HG03066 (cell line): ENCODE measurements around the gene LST1.

Source experiments
- ATAC-seq: cut with Tn5 transposase; IDR thresholded peaks from one replicate; pipeline ENCODE4 v1.9.1; 2021; ENCODE audit warnings: low read depth; ENCODE audit not compliant: unreplicated experiment

The LST1 gene

DNA sequence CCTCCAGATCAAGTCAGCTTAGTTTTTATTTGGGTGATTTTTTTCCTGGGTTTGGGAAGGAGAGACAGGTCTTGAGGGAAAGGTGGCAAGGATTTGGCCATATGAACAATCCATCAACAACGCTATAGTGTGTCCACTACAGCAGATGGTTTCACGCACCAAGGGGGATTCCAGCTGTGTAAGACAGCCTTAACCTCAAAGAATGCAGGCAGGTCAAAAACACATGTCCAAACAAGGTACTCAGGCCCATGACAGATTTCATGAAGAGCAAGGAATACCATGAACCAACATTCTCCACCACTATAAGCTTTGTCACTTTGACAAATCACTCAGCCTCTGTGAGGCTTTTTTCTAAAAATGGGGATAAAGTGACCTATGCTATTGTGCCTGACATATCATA, 30.9 kb downstream of the LST1 start:
- no peak for ATAC-seq

DNA sequence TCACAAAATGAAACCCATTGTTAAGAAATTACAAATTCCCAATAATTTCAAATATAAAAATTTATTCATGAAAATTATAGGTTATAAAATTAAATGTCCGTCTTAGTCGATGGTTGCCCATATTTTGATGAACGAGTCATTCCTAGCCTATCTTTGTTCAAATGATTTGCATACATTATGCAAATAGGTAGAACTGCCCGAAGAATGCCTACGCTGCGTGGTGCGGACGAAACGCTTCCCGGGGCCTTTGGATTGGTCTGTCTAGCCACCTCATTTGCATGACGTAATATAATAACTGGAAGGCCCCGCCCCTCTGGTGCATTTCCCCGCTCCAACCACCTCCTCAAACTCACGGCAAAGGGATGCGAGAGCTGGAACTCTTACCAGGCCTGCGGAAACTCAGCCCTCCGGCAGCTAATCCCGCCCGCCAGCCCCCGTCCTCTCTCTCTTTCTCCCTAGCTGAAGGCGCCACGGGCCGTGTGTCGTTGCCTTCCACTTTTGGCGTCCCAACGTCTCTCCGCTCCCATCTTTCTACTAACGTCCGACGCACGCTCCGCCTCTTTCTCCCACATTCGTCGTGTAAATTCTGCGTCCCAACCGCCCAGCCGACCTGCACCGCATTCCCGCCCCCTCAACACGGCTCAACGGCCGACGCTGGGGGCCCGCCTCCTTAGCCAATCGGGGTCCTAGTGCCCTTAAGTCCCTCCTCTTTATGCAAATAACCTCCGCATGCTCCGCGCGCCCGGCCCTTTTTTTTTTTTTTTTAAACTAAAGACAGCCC, 33.9 kb downstream of the LST1 start:
- ATAC-seq: peak; percentile 83

DNA sequence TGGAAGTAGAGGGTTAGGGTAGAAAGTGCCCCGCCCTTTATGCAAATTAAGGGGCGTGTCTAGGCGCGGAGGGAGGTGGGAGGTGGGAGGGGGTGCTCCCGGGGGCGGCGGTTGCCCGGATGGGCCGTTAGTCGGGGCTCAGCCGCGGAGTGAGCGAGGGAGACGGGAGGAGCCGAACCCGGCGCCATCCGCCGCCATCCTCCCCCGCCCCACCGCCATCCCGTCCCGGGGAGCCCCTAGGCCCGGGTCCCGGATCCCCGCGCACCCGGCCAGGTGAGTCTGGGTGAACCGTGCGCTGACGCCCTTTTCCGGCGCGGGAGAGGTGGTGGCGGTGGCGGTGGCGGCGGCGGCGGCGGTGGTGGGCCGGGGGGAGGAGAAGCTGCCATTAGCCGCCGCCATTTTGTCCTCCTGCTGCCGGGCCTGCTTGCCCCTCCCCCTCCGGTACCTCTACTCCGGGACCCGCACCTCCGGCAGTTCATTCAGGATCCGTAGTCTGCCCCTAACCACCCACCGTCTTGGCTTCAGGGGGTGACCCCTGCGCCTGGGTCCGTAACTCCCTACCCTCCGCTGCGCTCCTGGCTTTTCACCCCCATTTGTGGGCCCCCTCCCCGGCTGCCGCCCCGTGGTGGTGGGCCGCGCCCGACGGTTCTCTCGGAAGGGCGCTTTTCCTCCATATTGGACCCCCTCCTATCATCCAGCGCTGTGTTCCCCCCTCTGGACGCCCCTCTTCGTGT, 34.7 kb downstream of the LST1 start, which contains the start of gene PRRC2A:
Gene PRRC2A (plus strand): TSS at position 130 of the 734 bp plus-strand sequence. CDS start 2,075 bp downstream, outside the sequence.
- ATAC-seq: peak; percentile 34

DNA sequence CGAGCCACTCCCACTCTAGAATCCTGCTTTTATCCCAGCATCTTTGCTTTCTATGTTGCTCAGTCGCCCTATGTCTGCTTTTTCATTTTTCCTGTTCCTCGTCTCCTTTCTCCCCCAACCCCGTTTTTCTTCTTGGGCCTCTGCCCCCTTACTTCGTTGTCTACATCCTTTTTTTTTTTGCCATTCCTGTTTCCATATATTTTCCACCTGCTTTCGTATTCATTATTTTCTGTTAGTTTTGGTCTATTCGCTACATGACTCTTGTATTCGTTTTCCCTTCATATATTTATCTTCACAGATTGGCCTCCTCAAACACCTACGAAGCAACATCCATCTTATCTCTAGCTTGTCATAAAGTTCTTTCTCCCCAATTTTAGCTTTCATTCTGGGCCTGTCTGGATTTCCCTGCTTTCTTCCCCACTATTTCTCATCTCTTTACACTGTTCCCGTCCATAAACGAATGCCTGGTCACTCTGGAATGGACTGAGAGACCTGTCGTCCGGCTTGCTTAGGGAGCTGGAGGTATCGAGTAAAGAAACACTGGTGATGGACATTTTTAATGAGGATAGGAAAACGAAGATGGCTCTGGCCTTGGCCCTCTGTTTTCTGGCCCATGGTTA, 35.4 kb downstream of the LST1 start:
- no peak for ATAC-seq

DNA sequence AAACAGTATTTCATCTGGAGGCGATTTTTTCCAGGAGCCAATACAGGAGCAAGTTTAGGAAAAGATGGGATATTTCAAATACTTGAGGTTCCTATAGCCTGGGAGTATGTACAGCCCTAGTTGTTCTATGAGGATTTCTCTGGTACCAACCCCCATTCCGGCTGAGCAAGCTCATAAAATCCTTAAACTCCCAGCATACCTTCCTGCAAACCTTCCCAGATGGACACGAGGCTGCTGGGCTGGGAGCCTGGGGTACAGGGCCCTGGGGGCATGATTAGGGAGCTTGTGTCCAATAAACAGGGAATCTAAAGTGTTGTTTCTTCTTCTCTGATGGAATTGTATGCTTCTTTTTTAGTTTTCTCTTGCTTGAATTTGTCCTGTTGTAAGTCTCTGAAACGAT, 35.9 kb downstream of the LST1 start:
- ATAC-seq: no peak

DNA sequence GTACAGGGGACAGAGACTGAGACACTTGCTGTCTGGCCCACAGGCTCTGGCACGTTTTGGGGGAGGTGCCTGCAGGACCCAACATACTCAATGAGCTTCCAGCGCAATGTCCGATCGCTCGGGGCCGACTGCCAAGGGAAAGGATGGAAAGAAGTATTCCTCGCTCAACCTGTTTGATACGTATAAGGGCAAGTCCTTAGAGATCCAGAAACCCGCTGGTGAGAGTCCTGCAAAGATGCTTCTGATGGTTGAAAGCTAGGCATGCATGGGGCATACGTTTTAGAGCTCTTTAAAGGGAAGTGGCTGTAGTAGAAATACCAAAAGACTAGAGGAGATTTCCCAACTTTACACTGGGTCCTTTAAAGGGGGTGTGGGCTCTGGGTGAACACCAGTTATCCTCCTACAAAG, 36.6 kb downstream of the LST1 start:
- ATAC-seq: no peak

DNA sequence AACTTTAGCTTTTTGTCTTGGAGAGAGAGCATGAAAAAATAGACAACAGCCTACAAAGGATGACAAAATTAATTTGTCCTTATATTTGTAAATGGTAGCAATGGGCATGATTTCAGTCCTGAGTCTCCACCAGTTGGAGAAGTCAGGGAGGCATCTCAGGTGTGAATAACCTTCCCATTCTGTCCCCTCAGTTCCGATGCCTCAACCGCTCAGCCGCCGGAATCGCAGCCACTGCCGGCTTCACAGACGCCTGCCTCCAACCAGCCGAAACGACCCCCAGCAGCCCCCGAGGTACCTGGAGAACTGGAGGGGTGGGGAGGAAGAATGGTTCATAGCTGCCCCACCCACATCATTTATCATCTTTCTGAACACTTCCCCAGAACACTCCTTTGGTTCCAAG, 38.0 kb downstream of the LST1 start:
- no peak for ATAC-seq

DNA sequence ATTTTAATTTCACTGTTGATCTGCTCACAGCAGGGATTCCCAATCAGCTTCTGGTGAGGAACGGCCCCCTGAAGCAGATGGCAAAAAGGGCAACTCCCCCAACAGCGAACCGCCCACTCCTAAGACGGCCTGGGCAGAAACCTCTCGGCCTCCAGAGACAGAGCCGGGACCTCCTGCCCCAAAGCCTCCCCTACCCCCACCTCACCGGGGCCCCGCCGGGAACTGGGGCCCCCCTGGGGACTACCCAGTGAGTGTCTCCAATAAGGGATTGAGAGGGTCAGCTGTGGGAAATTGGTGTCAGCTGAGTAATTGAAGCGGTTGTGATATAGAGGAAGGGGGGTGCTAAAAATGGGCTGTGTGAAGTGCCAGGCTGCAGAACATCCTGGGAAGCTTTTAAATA, 40.9 kb downstream of the LST1 start:
- no peak for ATAC-seq

DNA sequence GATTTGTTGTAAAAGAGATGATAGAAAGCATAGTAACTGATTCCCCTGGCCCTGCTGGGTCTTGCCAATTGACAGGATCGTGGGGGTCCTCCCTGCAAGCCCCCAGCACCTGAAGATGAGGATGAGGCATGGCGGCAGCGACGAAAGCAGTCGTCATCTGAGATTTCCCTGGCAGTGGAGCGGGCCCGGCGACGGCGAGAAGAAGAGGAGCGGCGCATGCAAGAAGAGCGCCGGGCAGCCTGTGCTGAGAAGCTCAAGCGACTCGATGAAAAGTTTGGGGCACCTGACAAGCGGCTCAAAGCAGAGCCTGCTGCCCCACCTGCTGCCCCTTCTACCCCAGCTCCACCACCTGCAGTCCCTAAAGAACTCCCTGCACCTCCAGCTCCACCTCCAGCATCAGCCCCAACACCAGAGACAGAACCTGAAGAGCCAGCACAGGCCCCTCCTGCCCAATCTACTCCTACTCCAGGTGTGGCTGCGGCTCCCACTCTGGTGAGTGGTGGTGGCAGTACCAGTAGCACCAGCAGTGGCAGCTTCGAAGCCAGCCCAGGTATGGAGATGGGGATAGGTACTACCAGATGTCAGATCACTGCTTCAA, 41.7 kb downstream of the LST1 start:
- no peak for ATAC-seq

DNA sequence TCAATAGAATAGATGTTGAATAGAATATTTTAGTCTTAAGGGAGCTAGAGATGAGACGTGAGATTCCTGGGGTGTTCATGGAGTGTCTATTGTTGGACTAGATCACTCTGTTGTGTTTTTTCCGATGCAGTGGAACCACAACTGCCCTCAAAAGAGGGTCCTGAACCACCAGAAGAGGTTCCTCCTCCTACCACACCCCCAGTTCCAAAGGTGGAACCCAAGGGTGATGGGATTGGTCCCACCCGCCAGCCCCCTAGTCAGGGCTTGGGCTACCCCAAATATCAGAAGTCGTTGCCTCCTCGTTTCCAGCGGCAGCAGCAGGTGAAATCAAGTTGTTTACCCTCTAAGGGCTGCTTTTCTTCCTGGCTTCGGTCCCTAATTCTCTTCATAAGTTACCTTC, 42.9 kb downstream of the LST1 start:
- no peak for ATAC-seq

DNA sequence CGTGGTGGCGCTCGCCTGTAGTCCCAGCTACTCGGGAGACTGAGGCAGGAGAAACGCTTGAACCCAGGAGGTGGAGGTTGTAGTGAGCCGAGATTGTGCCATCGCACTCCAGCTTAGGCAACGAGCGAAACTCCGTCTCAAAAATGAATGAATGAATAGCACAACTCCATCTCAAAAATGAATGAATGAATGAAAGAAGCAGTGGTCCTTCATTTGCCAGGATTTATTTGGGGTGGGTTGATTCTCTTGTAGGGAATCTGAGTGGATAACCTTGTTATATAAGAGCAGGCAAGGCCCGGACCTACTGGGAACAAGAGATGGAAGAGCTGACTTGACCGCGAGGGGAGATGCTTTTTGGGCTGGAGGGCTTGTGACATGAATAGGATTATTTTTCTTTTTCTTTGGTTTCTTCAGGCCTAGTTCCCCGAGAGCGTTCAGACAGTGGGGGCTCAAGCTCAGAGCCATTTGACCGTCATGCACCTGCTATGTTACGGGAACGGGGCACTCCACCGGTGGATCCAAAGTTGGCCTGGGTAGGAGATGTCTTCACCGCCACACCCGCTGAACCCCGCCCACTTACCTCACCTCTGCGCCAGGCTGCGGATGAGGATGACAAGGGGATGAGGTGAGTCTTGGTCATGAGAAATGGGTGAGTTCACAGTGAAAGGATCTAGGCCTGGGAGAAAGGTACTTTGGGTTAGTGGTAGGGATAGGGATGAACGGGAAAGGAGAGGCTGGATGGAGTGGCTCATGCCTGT, 44.3 kb downstream of the LST1 start:
- ATAC-seq: no peak

DNA sequence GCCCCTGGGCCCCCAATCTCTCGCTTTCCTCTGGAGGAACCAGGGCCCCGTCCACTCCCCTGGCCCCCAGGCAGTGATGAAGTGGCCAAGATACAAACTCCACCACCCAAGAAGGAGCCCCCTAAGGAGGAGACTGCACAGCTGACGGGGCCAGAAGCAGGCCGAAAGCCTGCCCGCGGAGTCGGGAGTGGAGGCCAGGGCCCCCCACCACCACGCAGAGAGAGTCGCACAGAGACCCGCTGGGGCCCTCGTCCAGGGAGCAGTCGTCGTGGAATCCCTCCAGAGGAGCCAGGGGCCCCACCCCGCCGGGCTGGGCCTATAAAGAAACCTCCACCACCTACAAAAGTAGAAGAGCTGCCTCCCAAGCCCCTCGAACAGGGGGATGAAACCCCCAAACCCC, 45.1 kb downstream of the LST1 start:
- no peak for ATAC-seq

DNA sequence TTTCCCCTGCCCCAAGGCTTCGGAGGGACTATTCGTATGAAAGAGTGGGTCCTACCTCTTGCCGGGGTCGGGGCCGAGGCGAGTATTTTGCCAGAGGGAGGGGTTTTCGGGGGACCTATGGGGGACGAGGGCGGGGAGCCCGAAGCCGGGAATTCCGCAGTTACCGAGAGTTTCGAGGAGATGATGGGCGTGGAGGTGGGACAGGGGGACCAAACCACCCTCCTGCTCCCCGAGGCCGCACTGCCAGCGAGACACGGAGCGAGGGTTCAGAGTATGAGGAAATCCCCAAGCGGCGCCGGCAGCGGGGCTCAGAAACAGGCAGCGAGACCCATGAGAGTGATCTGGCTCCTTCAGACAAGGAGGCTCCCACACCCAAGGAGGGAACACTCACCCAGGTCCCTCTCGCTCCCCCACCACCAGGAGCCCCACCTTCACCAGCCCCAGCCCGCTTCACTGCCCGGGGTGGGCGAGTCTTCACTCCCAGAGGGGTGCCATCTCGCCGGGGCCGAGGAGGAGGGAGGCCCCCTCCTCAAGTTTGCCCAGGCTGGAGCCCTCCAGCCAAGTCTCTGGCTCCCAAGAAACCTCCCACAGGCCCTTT, 45.7 kb downstream of the LST1 start:
- no peak for ATAC-seq

DNA sequence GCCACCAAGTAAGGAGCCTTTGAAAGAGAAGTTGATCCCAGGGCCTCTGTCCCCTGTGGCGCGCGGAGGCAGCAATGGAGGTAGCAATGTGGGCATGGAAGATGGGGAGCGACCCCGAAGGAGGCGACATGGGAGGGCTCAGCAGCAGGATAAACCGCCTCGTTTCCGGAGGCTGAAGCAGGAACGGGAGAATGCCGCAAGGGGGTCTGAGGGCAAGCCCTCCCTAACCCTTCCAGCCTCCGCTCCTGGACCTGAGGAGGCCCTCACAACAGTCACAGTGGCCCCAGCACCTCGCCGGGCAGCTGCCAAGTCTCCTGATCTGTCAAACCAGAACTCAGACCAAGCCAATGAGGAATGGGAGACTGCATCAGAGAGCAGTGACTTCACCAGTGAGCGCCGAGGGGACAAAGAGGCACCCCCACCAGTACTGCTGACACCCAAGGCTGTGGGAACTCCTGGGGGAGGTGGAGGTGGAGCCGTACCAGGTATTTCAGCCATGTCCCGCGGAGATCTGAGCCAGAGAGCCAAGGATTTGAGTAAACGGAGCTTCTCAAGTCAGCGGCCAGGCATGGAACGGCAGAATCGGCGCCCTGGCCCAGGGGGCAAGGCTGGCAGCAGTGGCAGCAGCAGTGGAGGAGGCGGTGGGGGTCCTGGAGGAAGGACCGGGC, 46.3 kb downstream of the LST1 start:
- no peak for ATAC-seq

DNA sequence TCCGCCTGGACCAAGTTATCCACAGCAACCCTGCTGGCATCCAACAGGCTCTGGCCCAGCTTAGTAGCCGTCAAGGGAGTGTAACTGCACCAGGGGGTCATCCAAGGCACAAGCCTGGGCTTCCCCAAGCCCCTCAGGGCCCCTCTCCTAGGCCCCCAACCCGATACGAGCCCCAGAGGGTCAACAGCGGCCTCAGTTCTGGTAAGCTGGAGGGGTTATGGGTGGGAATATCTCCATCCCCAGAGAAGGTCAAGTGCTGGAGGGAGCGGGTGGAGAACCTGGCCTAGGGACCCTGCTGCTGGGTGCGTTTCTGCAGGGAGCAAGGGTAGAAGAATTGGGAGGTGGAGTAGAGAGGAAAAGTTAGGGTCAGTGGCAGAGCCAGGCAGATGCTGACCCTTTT, 47.4 kb downstream of the LST1 start:
- no peak for ATAC-seq

DNA sequence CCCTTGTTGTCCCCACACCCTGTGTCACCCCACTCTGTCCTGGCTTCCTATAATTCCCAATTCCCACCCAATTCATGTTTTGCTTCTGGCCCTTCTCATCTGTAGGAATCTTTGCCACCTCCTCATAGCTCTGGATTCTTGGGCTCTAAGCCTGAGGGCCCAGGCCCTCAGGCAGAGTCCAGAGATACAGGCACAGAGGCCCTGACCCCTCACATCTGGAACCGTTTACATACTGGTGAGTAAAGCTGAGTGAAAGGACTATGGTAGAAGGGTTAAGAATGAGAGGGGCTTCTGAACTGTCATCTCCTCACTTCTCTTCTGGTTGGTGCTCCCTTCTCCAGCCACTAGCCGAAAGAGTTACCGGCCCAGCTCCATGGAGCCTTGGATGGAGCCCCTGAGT, 48.1 kb downstream of the LST1 start:
- no peak for ATAC-seq

DNA sequence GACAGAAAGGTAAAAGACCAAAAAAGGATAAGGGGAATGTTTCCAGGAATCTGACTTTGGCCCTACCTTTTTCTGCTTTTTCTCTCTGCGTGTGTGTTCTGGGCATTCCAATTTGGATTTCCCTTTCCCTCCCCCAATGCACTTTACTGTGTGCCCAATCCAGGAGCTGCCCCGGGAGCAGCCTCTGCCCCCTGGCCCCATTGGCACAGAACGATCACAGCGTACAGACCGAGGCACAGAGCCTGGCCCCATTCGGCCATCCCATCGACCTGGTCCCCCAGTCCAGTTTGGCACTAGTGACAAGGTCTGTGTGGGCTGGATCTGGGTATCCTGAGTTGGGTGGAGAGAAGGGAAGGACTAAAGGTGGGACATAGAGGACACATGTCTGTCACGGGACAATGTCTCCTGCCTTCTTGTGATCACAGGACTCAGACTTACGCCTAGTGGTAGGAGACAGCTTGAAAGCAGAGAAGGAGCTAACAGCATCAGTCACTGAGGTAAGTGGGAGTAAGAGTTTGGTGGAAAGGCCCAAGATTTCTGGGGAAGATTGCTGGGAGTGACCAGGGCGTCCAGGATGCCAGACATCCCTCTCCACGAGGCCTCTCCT, 49.0 kb downstream of the LST1 start:
- no peak for ATAC-seq

DNA sequence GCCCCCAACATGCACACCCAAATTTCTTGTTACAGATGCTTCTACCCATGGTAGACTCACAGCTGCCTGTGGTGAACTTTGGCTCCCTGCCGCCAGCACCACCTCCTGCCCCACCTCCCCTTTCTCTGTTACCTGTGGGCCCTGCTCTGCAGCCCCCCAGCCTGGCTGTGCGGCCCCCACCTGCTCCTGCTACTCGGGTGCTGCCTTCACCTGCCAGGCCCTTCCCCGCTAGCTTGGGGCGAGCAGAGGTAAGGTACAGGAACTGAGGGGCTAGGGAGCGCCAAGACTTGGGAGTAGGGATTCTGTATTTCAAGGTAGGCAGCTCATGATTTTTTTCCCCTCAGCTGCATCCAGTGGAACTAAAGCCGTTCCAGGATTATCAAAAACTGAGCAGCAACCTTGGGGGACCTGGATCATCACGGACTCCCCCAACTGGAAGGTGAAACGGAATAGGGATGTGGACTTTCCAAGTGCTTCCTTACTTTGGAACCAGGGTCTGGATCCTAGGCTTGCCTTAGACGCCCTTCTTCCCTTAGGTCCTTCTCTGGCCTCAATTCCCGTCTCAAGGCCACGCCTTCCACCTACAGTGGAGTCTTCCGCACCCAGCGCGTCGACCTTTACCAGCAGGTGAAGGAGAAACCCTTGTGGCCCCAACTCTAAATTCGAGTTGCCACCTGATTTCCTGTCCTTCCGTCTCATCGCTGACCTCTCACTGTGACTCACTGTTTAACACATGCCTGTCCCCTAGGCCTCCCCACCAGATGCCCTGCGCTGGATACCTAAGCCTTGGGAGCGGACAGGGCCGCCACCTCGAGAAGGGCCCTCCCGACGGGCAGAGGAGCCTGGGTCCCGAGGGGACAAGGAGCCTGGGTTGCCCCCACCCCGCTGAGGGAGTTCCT, 50.9 kb downstream of the LST1 start:
- ATAC-seq: no peak
